HepG2 (cell line): ENCODE data around the gene TIFAB. TPM values are rescaled to one million over a fixed set of nuclear protein-coding genes. Genes with fewer than 3 reads are reported as not detected.
A peak's percentile ranks its signal among the peaks of the same experiment; 100 is the strongest.

ENCODE experiments used
- HNRNPK ChIP-seq: fragments of 200-400 bp; formaldehyde crosslinking; IDR thresholded peaks from 2 replicates; pipeline ENCODE4 v1.6.1; 2018; ENCODE audit warnings: low read length, low read depth, moderate library complexity, mild to moderate bottlenecking; ENCODE audit not compliant: poor library complexity, severe bottlenecking
- KAT8 ChIP-seq: IDR thresholded peaks from 2 replicates; pipeline ENCODE4 v1.6.1; 2016; ENCODE audit warnings: missing genetic modification reagents, missing compliant biosample characterization
- POLR2A ChIP-seq, 2 experiments: IDR thresholded peaks; 2 replicates each; pipeline ENCODE4 v1.6.1; 2011; ENCODE audit warnings: low read depth in 2 of 2, low read length in 2 of 2, mild to moderate bottlenecking in 1 of 2, moderate library complexity in 1 of 2; ENCODE audit not compliant: insufficient read depth in 1 of 2
- SALL1 ChIP-seq: sonication (generic); formaldehyde crosslinking; IDR thresholded peaks from 2 replicates; pipeline ENCODE4 v1.8.0; 2022; ENCODE audit warnings: mild to moderate bottlenecking, missing genetic modification reagents
- SRY ChIP-seq: sonication (generic); formaldehyde crosslinking; IDR thresholded peaks from 2 replicates; pipeline ENCODE4 v1.8.0; 2022; ENCODE audit warnings: mild to moderate bottlenecking, missing genetic modification reagents
- polyA plus RNA-seq, 8 experiments: library from polyadenylated mRNA; depleted of rRNA in 3 of 8; stranded (reverse) in 7 of 8; unstranded in 1 of 8; fragments of >200 nt; fragmentation: Illumina TruSeq in 4 of 8; extraction: Trizol in 4 of 8; gene quantifications; 2 replicates each; pipeline versions ENCODE4 v1.2.1 to v1.2.3, GENCODE V29; 2011 to 2016; ENCODE audit warnings: low read depth in 4 of 8, missing spikeins in 1 of 8, mixed read lengths in 1 of 8; ENCODE audit not compliant: insufficient read depth in 1 of 8
- total RNA-seq, 5 experiments: library from RNA; depleted of rRNA; stranded (reverse); fragments of >200 nt; fragmentation: Illumina TruSeq; extraction: Trizol; gene quantifications; 2 replicates each; pipeline ENCODE4 v1.2.3, GENCODE V29; 2016; ENCODE audit warnings: low read depth in 1 of 5
- TF ChIP-seq, protein P1 (sequence below): IDR thresholded peaks from 2 replicates; pipeline ENCODE4 v1.6.1; 2016; ENCODE audit warnings: low read depth, missing genetic modification reagents, missing compliant biosample characterization
- TF ChIP-seq, protein P2 (sequence below): IDR thresholded peaks from 2 replicates; pipeline ENCODE4 v1.6.1; 2012; ENCODE audit warnings: inconsistent platforms
- TF ChIP-seq, protein P3 (sequence below): IDR thresholded peaks from 2 replicates; pipeline ENCODE4 v1.6.1; 2018; ENCODE audit warnings: missing genetic modification reagents
- TF ChIP-seq, protein P4 (sequence below): sonication (generic); formaldehyde crosslinking; conservative IDR thresholded peaks from 2 replicates; pipeline ENCODE4 v1.4.0; 2020; ENCODE audit warnings: missing genetic modification reagents
- TF ChIP-seq, protein P5 (sequence below), 2 experiments: fragments of 450-650 bp in 1 of 2; sonication (generic) in 1 of 2; formaldehyde crosslinking in 1 of 2; IDR thresholded peaks; 2 replicates each; pipeline versions ENCODE4 v1.6.1 to v1.8.0; 2016 to 2022; ENCODE audit warnings: antibody characterized with exemption in 1 of 2, mild to moderate bottlenecking in 1 of 2, missing genetic modification reagents in 1 of 2

TIFAB gene
- total and polyA plus RNA-seq, 2 of the 13 experiments (the other 11 are each of a cell fraction or from before 2014, with no cell fraction given) = not detected

DNA sequence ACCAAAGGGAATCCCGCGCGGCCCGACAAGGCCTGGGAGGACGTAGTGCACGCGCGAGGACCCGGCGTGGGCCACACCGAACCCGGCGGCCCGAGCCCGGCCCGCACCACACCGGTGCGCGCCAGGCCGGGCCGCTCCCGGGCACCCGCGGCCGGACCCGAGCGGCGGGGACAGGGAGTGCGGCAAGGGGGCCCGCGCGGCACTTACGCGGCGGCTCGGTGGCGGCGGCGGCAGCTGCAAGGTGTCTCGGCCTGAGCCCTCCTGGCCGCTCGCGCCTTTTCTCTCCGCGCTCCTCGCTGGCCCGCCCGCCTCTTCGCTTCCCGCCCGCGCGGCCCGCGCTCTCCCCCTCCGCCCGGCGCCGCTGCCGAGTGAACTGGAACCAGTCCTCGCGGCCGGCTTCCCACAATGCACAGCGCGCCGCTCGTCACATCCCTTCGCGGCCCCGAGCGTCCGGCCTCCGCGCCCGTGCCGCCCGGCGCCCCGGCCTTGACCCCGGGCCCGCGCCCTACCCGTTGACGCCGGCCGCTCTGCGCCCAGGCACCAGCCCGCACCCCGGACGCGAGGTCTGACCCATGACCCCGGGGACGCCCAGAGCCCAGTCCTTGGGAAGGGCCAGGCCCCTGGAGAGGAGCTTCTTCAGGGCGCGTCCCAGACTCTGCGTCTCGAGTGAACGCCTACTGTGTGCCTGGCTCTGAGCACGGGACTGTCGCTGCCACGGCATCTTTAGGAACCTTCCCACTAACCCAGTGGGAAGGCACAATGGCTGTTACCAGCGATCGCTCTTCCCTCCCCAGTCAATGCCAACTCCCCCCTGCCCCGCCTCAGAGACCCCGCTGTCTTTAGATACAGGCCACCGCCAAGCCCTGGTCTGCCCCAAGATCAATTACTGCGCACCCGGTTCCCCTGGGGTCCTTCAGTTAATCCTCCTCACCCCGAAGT, 53.0 kb downstream of the TIFAB start, which contains the start of gene MACROH2A1 (continued):
- TF ChIP-seq, protein P1, sequence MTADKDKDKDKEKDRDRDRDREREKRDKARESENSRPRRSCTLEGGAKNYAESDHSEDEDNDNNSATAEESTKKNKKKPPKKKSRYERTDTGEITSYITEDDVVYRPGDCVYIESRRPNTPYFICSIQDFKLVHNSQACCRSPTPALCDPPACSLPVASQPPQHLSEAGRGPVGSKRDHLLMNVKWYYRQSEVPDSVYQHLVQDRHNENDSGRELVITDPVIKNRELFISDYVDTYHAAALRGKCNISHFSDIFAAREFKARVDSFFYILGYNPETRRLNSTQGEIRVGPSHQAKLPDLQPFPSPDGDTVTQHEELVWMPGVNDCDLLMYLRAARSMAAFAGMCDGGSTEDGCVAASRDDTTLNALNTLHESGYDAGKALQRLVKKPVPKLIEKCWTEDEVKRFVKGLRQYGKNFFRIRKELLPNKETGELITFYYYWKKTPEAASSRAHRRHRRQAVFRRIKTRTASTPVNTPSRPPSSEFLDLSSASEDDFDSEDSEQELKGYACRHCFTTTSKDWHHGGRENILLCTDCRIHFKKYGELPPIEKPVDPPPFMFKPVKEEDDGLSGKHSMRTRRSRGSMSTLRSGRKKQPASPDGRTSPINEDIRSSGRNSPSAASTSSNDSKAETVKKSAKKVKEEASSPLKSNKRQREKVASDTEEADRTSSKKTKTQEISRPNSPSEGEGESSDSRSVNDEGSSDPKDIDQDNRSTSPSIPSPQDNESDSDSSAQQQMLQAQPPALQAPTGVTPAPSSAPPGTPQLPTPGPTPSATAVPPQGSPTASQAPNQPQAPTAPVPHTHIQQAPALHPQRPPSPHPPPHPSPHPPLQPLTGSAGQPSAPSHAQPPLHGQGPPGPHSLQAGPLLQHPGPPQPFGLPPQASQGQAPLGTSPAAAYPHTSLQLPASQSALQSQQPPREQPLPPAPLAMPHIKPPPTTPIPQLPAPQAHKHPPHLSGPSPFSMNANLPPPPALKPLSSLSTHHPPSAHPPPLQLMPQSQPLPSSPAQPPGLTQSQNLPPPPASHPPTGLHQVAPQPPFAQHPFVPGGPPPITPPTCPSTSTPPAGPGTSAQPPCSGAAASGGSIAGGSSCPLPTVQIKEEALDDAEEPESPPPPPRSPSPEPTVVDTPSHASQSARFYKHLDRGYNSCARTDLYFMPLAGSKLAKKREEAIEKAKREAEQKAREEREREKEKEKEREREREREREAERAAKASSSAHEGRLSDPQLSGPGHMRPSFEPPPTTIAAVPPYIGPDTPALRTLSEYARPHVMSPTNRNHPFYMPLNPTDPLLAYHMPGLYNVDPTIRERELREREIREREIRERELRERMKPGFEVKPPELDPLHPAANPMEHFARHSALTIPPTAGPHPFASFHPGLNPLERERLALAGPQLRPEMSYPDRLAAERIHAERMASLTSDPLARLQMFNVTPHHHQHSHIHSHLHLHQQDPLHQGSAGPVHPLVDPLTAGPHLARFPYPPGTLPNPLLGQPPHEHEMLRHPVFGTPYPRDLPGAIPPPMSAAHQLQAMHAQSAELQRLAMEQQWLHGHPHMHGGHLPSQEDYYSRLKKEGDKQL (CRISPR knock-in tag) = no peak
- peak; percentile 46; the same call in 1 of the 2 replicates for TF ChIP-seq SRY (CRISPR knock-in tag)
- no peak for TF ChIP-seq HNRNPK
- TF ChIP-seq POLR2A (IDR thresholded peaks at IDR 0.05; ENCODE audit: insufficient read depth in 1 of 2, low read depth in 2 of 2, low read length in 2 of 2) = peak; percentile 72 to 87
- TF ChIP-seq, protein P2, sequence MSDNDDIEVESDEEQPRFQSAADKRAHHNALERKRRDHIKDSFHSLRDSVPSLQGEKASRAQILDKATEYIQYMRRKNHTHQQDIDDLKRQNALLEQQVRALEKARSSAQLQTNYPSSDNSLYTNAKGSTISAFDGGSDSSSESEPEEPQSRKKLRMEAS = peak; percentile 93
- TF ChIP-seq, protein P3, sequence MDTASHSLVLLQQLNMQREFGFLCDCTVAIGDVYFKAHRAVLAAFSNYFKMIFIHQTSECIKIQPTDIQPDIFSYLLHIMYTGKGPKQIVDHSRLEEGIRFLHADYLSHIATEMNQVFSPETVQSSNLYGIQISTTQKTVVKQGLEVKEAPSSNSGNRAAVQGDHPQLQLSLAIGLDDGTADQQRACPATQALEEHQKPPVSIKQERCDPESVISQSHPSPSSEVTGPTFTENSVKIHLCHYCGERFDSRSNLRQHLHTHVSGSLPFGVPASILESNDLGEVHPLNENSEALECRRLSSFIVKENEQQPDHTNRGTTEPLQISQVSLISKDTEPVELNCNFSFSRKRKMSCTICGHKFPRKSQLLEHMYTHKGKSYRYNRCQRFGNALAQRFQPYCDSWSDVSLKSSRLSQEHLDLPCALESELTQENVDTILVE = peak; percentile 95; the same call in 1 of the 2 replicates
- TF ChIP-seq KAT8 (CRISPR knock-in tag) = 0 out of 2 replicates have a peak, but pooled peaks have one; percentile 15
- TF ChIP-seq, protein P4, sequence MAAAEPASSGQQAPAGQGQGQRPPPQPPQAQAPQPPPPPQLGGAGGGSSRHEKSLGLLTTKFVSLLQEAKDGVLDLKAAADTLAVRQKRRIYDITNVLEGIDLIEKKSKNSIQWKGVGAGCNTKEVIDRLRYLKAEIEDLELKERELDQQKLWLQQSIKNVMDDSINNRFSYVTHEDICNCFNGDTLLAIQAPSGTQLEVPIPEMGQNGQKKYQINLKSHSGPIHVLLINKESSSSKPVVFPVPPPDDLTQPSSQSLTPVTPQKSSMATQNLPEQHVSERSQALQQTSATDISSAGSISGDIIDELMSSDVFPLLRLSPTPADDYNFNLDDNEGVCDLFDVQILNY = peak; percentile 78
- peak; percentile 65; the same call in 1 of the 2 replicates for TF ChIP-seq SALL1
- TF ChIP-seq, protein P5, sequence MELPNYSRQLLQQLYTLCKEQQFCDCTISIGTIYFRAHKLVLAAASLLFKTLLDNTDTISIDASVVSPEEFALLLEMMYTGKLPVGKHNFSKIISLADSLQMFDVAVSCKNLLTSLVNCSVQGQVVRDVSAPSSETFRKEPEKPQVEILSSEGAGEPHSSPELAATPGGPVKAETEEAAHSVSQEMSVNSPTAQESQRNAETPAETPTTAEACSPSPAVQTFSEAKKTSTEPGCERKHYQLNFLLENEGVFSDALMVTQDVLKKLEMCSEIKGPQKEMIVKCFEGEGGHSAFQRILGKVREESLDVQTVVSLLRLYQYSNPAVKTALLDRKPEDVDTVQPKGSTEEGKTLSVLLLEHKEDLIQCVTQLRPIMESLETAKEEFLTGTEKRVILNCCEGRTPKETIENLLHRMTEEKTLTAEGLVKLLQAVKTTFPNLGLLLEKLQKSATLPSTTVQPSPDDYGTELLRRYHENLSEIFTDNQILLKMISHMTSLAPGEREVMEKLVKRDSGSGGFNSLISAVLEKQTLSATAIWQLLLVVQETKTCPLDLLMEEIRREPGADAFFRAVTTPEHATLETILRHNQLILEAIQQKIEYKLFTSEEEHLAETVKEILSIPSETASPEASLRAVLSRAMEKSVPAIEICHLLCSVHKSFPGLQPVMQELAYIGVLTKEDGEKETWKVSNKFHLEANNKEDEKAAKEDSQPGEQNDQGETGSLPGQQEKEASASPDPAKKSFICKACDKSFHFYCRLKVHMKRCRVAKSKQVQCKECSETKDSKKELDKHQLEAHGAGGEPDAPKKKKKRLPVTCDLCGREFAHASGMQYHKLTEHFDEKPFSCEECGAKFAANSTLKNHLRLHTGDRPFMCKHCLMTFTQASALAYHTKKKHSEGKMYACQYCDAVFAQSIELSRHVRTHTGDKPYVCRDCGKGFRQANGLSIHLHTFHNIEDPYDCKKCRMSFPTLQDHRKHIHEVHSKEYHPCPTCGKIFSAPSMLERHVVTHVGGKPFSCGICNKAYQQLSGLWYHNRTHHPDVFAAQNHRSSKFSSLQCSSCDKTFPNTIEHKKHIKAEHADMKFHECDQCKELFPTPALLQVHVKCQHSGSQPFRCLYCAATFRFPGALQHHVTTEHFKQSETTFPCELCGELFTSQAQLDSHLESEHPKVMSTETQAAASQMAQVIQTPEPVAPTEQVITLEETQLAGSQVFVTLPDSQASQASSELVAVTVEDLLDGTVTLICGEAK (IDR thresholded peaks at IDR 0.05) = no peak
- TF ChIP-seq, protein P5 (CRISPR knock-in tag; IDR thresholded peaks at IDR 0.05) = peak; percentile 57
